ENCODE data around the gene MAD2L1BP. TPM values are rescaled to one million over a fixed set of nuclear protein-coding genes. Genes with fewer than 3 reads are reported as not detected.

Gene MAD2L1BP
- total and polyA plus RNA-seq, 2 donors (not counting 3 experiments of a cell fraction or from before 2014, with no cell fraction given), result 32.3 to 62.0 TPM

- FAIRE-seq, result peak; percentile 26
- peaks cover 44% of the 10 kb centered on the region for H3K79me2 ChIP-seq (ENCODE audit: control insufficient read depth, insufficient read depth, low read length)
- POLR2A ChIA-PET, result no interaction called here
- peaks cover 12 to 15% of the 10 kb centered on the region in 2 experiments for H3K36me3 ChIP-seq (ENCODE audit: control insufficient read depth in 2 of 2, extremely low read depth in 1 of 2, insufficient read depth in 2 of 2, low read length in 2 of 2)
- no peak for DNase-seq (ENCODE audit: low read depth, low spot score)
- TF ChIP-seq JUN (IDR thresholded peaks at IDR 0.05; ENCODE audit: borderline replicate concordance, insufficient read depth, insufficient read length, low read depth), result no peak
- TF ChIP-seq MAX (IDR thresholded peaks at IDR 0.05; ENCODE audit: insufficient read depth, insufficient read length), result no peak
- CTCF ChIA-PET, result interaction anchor here (1.0 kb wide), 1 partner anchor 439 kb away, joined by 4 read pairs; no protein-coding TSS in a partner anchor
- H3K27me3 ChIP-seq (ENCODE audit: control insufficient read depth in 2 of 2, insufficient read depth in 2 of 2, low read length in 2 of 2), result no peaks in the 10 kb centered on the region
- no peak overlapping the region for H3K4me2 ChIP-seq (ENCODE audit: insufficient read depth, low read length)
- H3K9me1 ChIP-seq (replicated peaks; ENCODE audit: control insufficient read depth, extremely low read depth, insufficient read depth, low read length), result no peaks in the 10 kb centered on the region
- H3K4me3 ChIP-seq (replicated peaks in 1 of 3; ENCODE audit: insufficient read depth in 1 of 3, low read depth in 1 of 3, low read length in 3 of 3), result no peak overlapping the region
- H4K20me1 ChIP-seq (replicated peaks; ENCODE audit: control insufficient read depth, extremely low read depth, insufficient read depth, low read length), result no peaks in the 10 kb centered on the region
- no peak overlapping the region for H2AFZ ChIP-seq (ENCODE audit: low read depth, low read length)
- no peaks in the 10 kb centered on the region for H3K9me3 ChIP-seq (replicated peaks; ENCODE audit: control insufficient read depth, insufficient read depth, low read length)
- no peak overlapping the region for H3K9ac ChIP-seq (replicated peaks; ENCODE audit: extremely low read depth, insufficient read depth, low read length)
- dilution Hi-C loops (cut with MboI; ENCODE audit: extremely low pct_ligation_motif_present, low sequenced_read_pairs) (no loop called here), intact Hi-C loops (cut with micrococcal nuclease) (no loop called here)
- H3K27ac ChIP-seq (ENCODE audit: insufficient read depth, low read depth, low read length), result no peak overlapping the region
- peaks cover 10% of the 10 kb centered on the region for H3K4me1 ChIP-seq (ENCODE audit: control insufficient read depth, extremely low read depth, insufficient read depth, low read length)
- no TSS peak for BruUV-seq (replicated peaks)
Measured at GRCh38 chr6:43639984-43640800, 4.6 kb downstream of the MAD2L1BP start.

- BruUV-seq (replicated peaks), result no TSS peak
- Histone ChIP-seq H3K9ac (replicated peaks; ENCODE audit: extremely low read depth, insufficient read depth, low read length) (peak within 1 kb of the TSS; percentile 33), H3K4me2 (ENCODE audit: insufficient read depth, low read length) (peak within 1 kb of the TSS; percentile 88), H3K27ac (ENCODE audit: insufficient read depth, low read depth, low read length) (no peak within 1 kb of the TSS), H3K36me3 (ENCODE audit: control insufficient read depth in 2 of 2, extremely low read depth in 1 of 2, insufficient read depth in 2 of 2, low read length in 2 of 2) (peaks cover 5 to 11% of the 10 kb centered on the region in 2 experiments), H2AFZ (ENCODE audit: low read depth, low read length) (peak within 1 kb of the TSS; percentile 99), H3K4me1 (ENCODE audit: control insufficient read depth, extremely low read depth, insufficient read depth, low read length) (peaks cover 7% of the 10 kb centered on the region), H3K9me3 (replicated peaks; ENCODE audit: control insufficient read depth, insufficient read depth, low read length) (no peaks in the 10 kb centered on the region), H3K4me3 (replicated peaks in 1 of 3; ENCODE audit: insufficient read depth in 1 of 3, low read depth in 1 of 3, low read length in 3 of 3) (peak within 1 kb of the TSS; percentile 50 to 68 (median 51)), H4K20me1 (replicated peaks; ENCODE audit: control insufficient read depth, extremely low read depth, insufficient read depth, low read length) (no peaks in the 10 kb centered on the region), H3K79me2 (ENCODE audit: control insufficient read depth, insufficient read depth, low read length) (peaks cover 9% of the 10 kb centered on the region), H3K9me1 (replicated peaks; ENCODE audit: control insufficient read depth, extremely low read depth, insufficient read depth, low read length) (no peaks in the 10 kb centered on the region), H3K27me3 (ENCODE audit: control insufficient read depth in 2 of 2, insufficient read depth in 2 of 2, low read length in 2 of 2) (no peaks in the 10 kb centered on the region)
- DNase-seq (ENCODE audit: low read depth, low spot score) (peak; percentile 48), FAIRE-seq (peak; percentile 74)
- intact Hi-C loops (cut with micrococcal nuclease), result loop anchor here (1.0 kb wide), 1 partner anchor 9 kb away; no protein-coding TSS in a partner anchor
- CTCF ChIA-PET, result interaction anchor here (0.7 to 2.0 kb wide), 8 partner anchors 8 to 434 kb away, joined by 3 to 11 read pairs (median 5); partner anchors contain the start of gene VEGFA
- dilution Hi-C loops (cut with MboI; ENCODE audit: extremely low pct_ligation_motif_present, low sequenced_read_pairs), result no loop called here
- no peak for TF ChIP-seq CTCF (IDR thresholded peaks at IDR 0.05; ENCODE audit: extremely low read depth in 1 of 2, insufficient read depth in 1 of 2, low read depth in 1 of 2, low read length in 2 of 2)
- TF ChIP-seq MYC (IDR thresholded peaks at IDR 0.05; ENCODE audit: low read depth, low read length), result no peak
- no peak for TF ChIP-seq EZH2 (IDR thresholded peaks at IDR 0.05; ENCODE audit: borderline replicate concordance, low read depth, low read length, severe bottlenecking)
- no peak for TF ChIP-seq MAX (IDR thresholded peaks at IDR 0.05; ENCODE audit: insufficient read depth, insufficient read length)
- no peak for TF ChIP-seq POLR2A (IDR thresholded peaks at IDR 0.05; ENCODE audit: low read depth, low read length)
- TF ChIP-seq JUN (IDR thresholded peaks at IDR 0.05; ENCODE audit: borderline replicate concordance, insufficient read depth, insufficient read length, low read depth), result no peak
- TF ChIP-seq GATA2 (IDR thresholded peaks at IDR 0.05; ENCODE audit: insufficient read depth, insufficient read length, low read depth, low read length), result no peak
- no peak for TF ChIP-seq FOS (IDR thresholded peaks at IDR 0.05; ENCODE audit: borderline replicate concordance, insufficient read depth, low read length)
- TF ChIP-seq POLR2AphosphoS5 (IDR thresholded peaks at IDR 0.05; ENCODE audit: insufficient read depth, low read depth, low read length), result no peak
- POLR2A ChIA-PET, result interaction anchor here (0.8 to 1.2 kb wide), 2 partner anchors 16 to 125 kb away, joined by 4 read pairs; partner anchors contain the start of gene GTPBP2
Measured at GRCh38 chr6:43644940-43645612, 9.4 kb downstream of the MAD2L1BP start, which contains the start of gene RSPH9. Gene RSPH9 (plus strand): TSS chr6:43645036. CDS start chr6:43645099, 63 bp downstream.
